Upper lobe of left lung (tissue), 4 donors: ENCODE measurements around the gene OPCML.

Experiments used
- EP300 ChIP-seq, 4 donors: sonication (generic); formaldehyde crosslinking; IDR thresholded peaks; one replicate each; pipeline ENCODE4 v1.5.1; 2017; ENCODE audit warnings: antibody characterized with exemption in 4 of 4, control low read depth in 2 of 4
- POLR2A ChIP-seq, 4 donors: fragments of 450-650 bp; IDR thresholded peaks; one replicate each; pipeline ENCODE4 v1.5.1; 2016 to 2017; ENCODE audit warnings: antibody characterized with exemption in 4 of 4, mild to moderate bottlenecking in 2 of 4
- POLR2AphosphoS5 ChIP-seq, 2 donors: sonication (generic); formaldehyde crosslinking; IDR thresholded peaks; one replicate each; pipeline ENCODE4 v1.5.1; 2017; ENCODE audit warnings: antibody characterized with exemption in 2 of 2
- TF ChIP-seq, protein P1 (sequence below), 6 experiments: fragments of 450-650 bp in 4 of 6; fragments of 200-600 bp in 2 of 6; sonication (generic) in 2 of 6; IDR thresholded peaks; one replicate each; pipeline ENCODE4 v1.5.1; 2016 to 2019; ENCODE audit warnings: antibody characterized with exemption in 6 of 6

DNA sequence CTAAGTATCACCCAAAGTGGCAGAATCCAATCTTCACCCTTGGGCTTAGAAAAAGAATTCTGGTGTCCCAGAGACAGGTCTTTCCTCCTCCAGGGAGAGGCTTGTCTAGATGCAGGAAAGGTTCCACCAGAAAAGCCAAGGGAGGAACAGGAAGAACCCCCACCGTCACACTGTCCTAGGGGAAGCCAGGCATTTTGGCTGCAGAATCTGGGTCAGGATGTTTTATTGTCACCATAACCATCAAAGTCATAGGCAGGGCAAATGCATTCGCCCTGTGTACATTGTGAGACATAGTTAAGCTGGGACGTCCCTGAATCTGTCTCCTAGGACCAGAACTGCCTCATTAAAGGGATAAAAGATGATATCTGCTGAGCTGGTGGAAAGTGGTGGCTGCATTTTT is 590.5 kb downstream of the OPCML start:
- TF ChIP-seq, protein P1, sequence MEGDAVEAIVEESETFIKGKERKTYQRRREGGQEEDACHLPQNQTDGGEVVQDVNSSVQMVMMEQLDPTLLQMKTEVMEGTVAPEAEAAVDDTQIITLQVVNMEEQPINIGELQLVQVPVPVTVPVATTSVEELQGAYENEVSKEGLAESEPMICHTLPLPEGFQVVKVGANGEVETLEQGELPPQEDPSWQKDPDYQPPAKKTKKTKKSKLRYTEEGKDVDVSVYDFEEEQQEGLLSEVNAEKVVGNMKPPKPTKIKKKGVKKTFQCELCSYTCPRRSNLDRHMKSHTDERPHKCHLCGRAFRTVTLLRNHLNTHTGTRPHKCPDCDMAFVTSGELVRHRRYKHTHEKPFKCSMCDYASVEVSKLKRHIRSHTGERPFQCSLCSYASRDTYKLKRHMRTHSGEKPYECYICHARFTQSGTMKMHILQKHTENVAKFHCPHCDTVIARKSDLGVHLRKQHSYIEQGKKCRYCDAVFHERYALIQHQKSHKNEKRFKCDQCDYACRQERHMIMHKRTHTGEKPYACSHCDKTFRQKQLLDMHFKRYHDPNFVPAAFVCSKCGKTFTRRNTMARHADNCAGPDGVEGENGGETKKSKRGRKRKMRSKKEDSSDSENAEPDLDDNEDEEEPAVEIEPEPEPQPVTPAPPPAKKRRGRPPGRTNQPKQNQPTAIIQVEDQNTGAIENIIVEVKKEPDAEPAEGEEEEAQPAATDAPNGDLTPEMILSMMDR (IDR thresholded peaks at IDR 0.05) = no peak
- no peak for TF ChIP-seq POLR2A (IDR thresholded peaks at IDR 0.05)
- no peak for TF ChIP-seq POLR2AphosphoS5 (IDR thresholded peaks at IDR 0.05)
- TF ChIP-seq EP300 (IDR thresholded peaks at IDR 0.05) = no peak
